Inflammatory macrophage (primary cell): ENCODE results near the gene KLK2.

Experiments
- DNase-seq, 2 donors: peaks; one replicate each; pipeline ENCODE4 v3.0.0-alpha.2; 2020 to 2022
- total RNA-seq, 18 experiments: gene quantifications; one replicate each; lab custom pipeline; 2026; ENCODE audit warnings: mixed read lengths in 6 of 18, inconsistent platforms in 2 of 18; lab: John Stamatoyannopoulos, UW

KLK2 gene
- total RNA-seq, result 0 to 0.21 (median 0) reads per million in 18 experiments

GRCh38 chr19:50873056-50873455, at the start of gene KLK2:
Gene KLK2, plus strand, starts transcription at chr19:50873439. Its CDS starts 35 bp downstream, at chr19:50873474.
- DNase-seq, result no peak

- no peak for DNase-seq
Observed at GRCh38 chr19:50826492-50827240, 46.6 kb upstream of the KLK2 start.

GRCh38 chr19:50827476-50827875, 45.8 kb upstream of the KLK2 start:
- DNase-seq, result no peak

- DNase-seq, result no peak
Observed at GRCh38 chr19:50829801-50830200, 43.4 kb upstream of the KLK2 start.

GRCh38 chr19:50830266-50831025, 42.8 kb upstream of the KLK2 start:
- no peak for DNase-seq

GRCh38 chr19:50831026-50831396, 42.2 kb upstream of the KLK2 start:
- DNase-seq, result no peak

GRCh38 chr19:50832666-50833065, 40.6 kb upstream of the KLK2 start:
- no peak for DNase-seq

GRCh38 chr19:50833117-50833801, 40.0 kb upstream of the KLK2 start, which contains the start of gene KLK15:
Gene KLK15, minus strand, starts transcription at chr19:50833574. Its CDS starts 2,082 bp downstream, at chr19:50831492.
- DNase-seq, result no peak

- no peak for DNase-seq
Observed at GRCh38 chr19:50833802-50834167, 39.5 kb upstream of the KLK2 start.

- no peak for DNase-seq
Observed at GRCh38 chr19:50835103-50835784, 38.0 kb upstream of the KLK2 start.

- peak; percentile 53 to 68 for DNase-seq
Observed at GRCh38 chr19:50835785-50836542, 37.3 kb upstream of the KLK2 start.

GRCh38 chr19:50836543-50837195, 36.6 kb upstream of the KLK2 start:
- no peak for DNase-seq

- no peak for DNase-seq
Observed at GRCh38 chr19:50837300-50837699, 35.9 kb upstream of the KLK2 start.

- no peak for DNase-seq
Observed at GRCh38 chr19:50838239-50838638, 35.0 kb upstream of the KLK2 start.

GRCh38 chr19:50839712-50840655, 33.3 kb upstream of the KLK2 start:
- DNase-seq, result no peak

GRCh38 chr19:50842130-50842529, 31.1 kb upstream of the KLK2 start:
- DNase-seq, result no peak

- DNase-seq, result no peak
Observed at GRCh38 chr19:50843205-50843604, 30.0 kb upstream of the KLK2 start.

GRCh38 chr19:50843701-50844221, 29.5 kb upstream of the KLK2 start:
- DNase-seq, result no peak

- DNase-seq, result no peak
Observed at GRCh38 chr19:50844296-50844935, 28.8 kb upstream of the KLK2 start.
